ENCODE measurements around the gene COCH.

- no peak for TF ChIP-seq CTCF (IDR thresholded peaks at IDR 0.05)
- TF ChIP-seq EZH2 (IDR thresholded peaks at IDR 0.05; ENCODE audit: borderline replicate concordance, insufficient read depth, low read depth, low read length, poor library complexity, severe bottlenecking), result no peak
Measured at GRCh38 chr14:30874999-30875787, 834 bp downstream of the COCH start.
